HG03025 (cell line): ENCODE measurements around the gene SLC41A1.

Experiments used
- ATAC-seq: cut with Tn5 transposase; IDR thresholded peaks from one replicate; pipeline ENCODE4 v1.9.1; 2021; ENCODE audit warnings: mild to moderate bottlenecking, moderate library complexity; ENCODE audit not compliant: unreplicated experiment, low FRiP score

Gene SLC41A1

GRCh38 chr1:205763980-205764379, 49.0 kb downstream of the SLC41A1 start:
- no peak for ATAC-seq

GRCh38 chr1:205760606-205761005, 52.4 kb downstream of the SLC41A1 start:
- ATAC-seq, result no peak

- no peak for ATAC-seq
Observed at GRCh38 chr1:205756552-205756951, 56.4 kb downstream of the SLC41A1 start.

GRCh38 chr1:205754857-205755256, 58.1 kb downstream of the SLC41A1 start:
- no peak for ATAC-seq

- no peak for ATAC-seq
Observed at GRCh38 chr1:205751036-205751651, 61.9 kb downstream of the SLC41A1 start.

GRCh38 chr1:205750138-205751035, 62.6 kb downstream of the SLC41A1 start, which contains the start of gene NUCKS1:
Gene NUCKS1 (minus strand): TSS chr1:205750182. CDS start chr1:205749973, 209 bp downstream.
- peak; percentile 78 for ATAC-seq

GRCh38 chr1:205749234-205750137, 63.5 kb downstream of the SLC41A1 start:
- peak; percentile 66 for ATAC-seq

- peak; percentile 6 for ATAC-seq
Observed at GRCh38 chr1:205748403-205749233, 64.4 kb downstream of the SLC41A1 start.

DNA sequence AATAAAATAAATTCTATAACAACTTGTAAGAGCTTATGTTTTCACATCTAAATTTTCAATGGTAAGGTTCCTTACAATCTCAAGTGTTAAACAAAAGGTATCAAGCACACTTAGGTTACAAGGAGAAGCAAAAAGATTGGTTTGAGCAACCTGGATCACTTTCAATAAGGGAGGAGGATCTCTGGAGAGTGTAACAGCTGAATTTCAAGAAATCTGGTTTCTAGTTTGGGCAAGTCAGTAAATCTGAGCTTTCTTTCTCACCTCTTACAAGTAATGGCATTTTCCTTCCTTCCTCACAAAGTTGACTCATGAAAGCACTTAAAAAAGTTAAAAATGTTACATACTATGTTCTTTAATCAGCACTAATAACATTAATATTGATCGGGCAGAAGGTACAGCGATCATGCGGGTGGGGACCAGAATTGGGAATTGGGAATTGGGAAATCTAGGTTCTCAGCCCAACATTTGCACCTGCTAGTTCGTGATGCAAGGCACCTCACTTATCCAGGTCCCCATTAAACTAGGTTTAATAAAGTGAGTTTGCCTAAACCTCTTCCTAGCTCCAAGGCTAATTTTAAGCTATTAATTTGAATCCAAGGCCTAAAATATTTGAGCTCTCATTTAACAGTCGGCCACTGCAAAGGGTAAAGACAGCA, 66.1 kb downstream of the SLC41A1 start:
- ATAC-seq, result no peak

DNA sequence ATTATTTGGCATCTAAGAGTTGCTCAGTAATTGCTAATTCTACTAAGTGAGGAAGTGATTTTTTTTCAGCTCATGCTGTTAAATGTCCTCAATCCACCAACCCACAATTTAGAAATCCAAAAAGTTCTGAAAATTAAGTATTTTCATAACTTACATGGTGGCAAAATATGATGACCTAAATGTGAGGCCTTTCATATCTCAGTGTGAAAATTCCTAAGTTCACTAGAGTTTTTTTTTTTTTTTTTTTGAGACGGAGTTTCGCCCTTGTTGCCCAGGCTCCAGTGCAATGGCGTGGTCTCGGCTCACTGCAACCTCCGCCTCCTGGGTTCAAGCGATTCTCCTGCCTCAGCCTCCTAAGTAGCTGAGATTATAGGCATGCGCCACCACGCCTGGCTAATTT, 68.6 kb downstream of the SLC41A1 start:
- ATAC-seq, result no peak

- no peak for ATAC-seq
Observed at GRCh38 chr1:205743977-205744376, 69.0 kb downstream of the SLC41A1 start.

DNA sequence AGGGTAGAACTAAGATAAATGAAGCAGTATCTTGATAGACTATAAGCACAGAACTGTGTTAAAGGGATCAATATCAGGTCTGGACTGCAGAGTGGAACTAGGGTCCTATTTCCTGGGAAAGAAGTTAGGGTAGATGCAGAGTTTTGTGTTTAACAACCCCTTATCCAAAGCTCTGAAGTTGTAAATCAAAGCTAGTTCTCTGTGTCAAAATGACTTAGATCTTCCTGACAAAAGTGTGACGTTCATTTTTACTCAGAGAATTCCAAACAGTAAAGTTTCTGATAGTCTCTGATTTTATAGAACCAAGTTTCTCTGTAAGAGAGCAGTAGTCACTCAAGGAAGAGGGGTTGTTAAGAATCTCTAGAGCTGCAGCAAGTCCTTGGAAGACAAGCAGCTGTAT, 71.3 kb downstream of the SLC41A1 start:
- no peak for ATAC-seq

- no peak for ATAC-seq
Observed at GRCh38 chr1:205739348-205740160, 73.4 kb downstream of the SLC41A1 start.
